ENCODE data around the gene ANG. TPM values are rescaled to one million over a fixed set of nuclear protein-coding genes. Genes with fewer than 3 reads are reported as not detected.

Gene ANG
- polyA plus RNA-seq, 1 of the 3 experiments (the other 2 are of a cell fraction) = 3.6 TPM

DNA sequence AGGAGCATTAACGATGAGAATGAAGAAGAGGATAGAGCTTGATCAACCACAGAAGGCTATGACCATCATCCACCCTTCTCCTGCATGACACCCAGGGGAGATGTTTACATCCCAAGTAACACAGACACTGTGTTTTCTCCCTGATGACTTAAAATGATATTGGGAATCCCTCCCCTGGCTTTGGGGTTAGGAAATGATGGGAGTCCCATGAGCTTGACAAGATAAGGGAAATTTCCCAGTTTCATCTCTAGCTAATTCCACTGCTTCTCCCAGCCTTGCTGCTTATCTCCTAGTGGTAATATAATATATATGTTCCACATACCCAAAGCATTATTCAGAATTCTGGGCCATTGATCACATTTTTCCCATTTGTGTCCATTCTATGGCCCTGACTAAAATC is 43.1 kb upstream of the ANG start:
- no peaks in the 10 kb centered on the region for H3K36me3 ChIP-seq (replicated peaks in 1 of 2; ENCODE audit: control insufficient read depth in 1 of 2, insufficient read depth in 2 of 2, low read length in 1 of 2)
- ChIA-PET POLR2A (no interaction called here), CTCF (no interaction called here)
- H3K9me3 ChIP-seq = no peaks in the 10 kb centered on the region
- no peak overlapping the region for H2AFZ ChIP-seq (ENCODE audit: low read depth)
- no peaks in the 10 kb centered on the region for H4K20me1 ChIP-seq (ENCODE audit: insufficient read depth)
- no peak overlapping the region for H3K9ac ChIP-seq
- WGBS (ENCODE audit: low lambda C conversion rate) = 17% methylated on average over 1 of the region's 1 CpG
- no peaks in the 10 kb centered on the region for H3K4me1 ChIP-seq (ENCODE audit: control insufficient read depth in 1 of 2, insufficient read depth in 2 of 2, low read depth in 1 of 2, low read length in 1 of 2)
- TF ChIP-seq, protein P1, sequence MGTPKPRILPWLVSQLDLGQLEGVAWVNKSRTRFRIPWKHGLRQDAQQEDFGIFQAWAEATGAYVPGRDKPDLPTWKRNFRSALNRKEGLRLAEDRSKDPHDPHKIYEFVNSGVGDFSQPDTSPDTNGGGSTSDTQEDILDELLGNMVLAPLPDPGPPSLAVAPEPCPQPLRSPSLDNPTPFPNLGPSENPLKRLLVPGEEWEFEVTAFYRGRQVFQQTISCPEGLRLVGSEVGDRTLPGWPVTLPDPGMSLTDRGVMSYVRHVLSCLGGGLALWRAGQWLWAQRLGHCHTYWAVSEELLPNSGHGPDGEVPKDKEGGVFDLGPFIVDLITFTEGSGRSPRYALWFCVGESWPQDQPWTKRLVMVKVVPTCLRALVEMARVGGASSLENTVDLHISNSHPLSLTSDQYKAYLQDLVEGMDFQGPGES (IDR thresholded peaks at IDR 0.05; ENCODE audit: low read depth, low read length) = no peak
- TF ChIP-seq CTCF (IDR thresholded peaks at IDR 0.05) (no peak), TEAD4 (IDR thresholded peaks at IDR 0.05; ENCODE audit: borderline replicate concordance, insufficient read depth) (no peak), FOSL2 (IDR thresholded peaks at IDR 0.05; ENCODE audit: borderline replicate concordance, low read depth) (no peak), SIN3A (IDR thresholded peaks at IDR 0.05; ENCODE audit: borderline replicate concordance, low read depth, low read length) (no peak), EZH2phosphoT487 (IDR thresholded peaks at IDR 0.05; ENCODE audit: borderline replicate concordance, low read depth) (no peak), RFX5 (IDR thresholded peaks at IDR 0.05; ENCODE audit: low read length) (no peak), YY1 (IDR thresholded peaks at IDR 0.05; ENCODE audit: low read depth) (no peak), CHD2 (IDR thresholded peaks at IDR 0.05; ENCODE audit: low read length, partially characterized antibody) (no peak), RAD21 (IDR thresholded peaks at IDR 0.05; ENCODE audit: low read length) (no peak), MAX (IDR thresholded peaks at IDR 0.05; ENCODE audit: low read depth) (no peak), RCOR1 (IDR thresholded peaks at IDR 0.05; ENCODE audit: low read length) (no peak), SMC3 (IDR thresholded peaks at IDR 0.05; ENCODE audit: low read depth, low read length) (no peak)
- TF ChIP-seq, protein P2, sequence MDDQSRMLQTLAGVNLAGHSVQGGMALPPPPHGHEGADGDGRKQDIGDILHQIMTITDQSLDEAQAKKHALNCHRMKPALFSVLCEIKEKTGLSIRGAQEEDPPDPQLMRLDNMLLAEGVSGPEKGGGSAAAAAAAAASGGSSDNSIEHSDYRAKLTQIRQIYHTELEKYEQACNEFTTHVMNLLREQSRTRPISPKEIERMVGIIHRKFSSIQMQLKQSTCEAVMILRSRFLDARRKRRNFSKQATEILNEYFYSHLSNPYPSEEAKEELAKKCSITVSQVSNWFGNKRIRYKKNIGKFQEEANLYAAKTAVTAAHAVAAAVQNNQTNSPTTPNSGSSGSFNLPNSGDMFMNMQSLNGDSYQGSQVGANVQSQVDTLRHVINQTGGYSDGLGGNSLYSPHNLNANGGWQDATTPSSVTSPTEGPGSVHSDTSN (IDR thresholded peaks at IDR 0.05) = no peak
- H3K27me3 ChIP-seq (ENCODE audit: insufficient read depth) = peaks cover 42% of the 10 kb centered on the region; the same call in 1 of the 2 replicates
- no peaks in the 10 kb centered on the region for H3K9me2 ChIP-seq
- no peak overlapping the region for H3K27ac ChIP-seq (ENCODE audit: low read depth in 2 of 2, low read length in 1 of 2)
- H3K79me2 ChIP-seq (ENCODE audit: insufficient read depth) = no peaks in the 10 kb centered on the region
- DNase-seq = no peak
- peaks cover 12% of the 10 kb centered on the region for H3F3A ChIP-seq (replicated peaks; ENCODE audit: insufficient read depth)
- no peak overlapping the region for H3K4me2 ChIP-seq
- no peak overlapping the region for H3K4me3 ChIP-seq (ENCODE audit: low read depth in 2 of 2, low read length in 1 of 2)

Measured in SK-N-SH (cell line).